ENCODE data around the gene HDLBP. TPM values are rescaled to one million over a fixed set of nuclear protein-coding genes. Genes with fewer than 3 reads are reported as not detected.

HDLBP gene
- total RNA-seq, 2 experiments from 2014 or later, result 259 to 348 TPM

GRCh38 chr2:241224018-241224850 is 91.2 kb downstream of the HDLBP start:
- POLR2A ChIA-PET, result interaction anchor here (0.6 kb wide), 1 partner anchor 43 kb away, joined by 3 read pairs; no protein-coding TSS in a partner anchor
- no peaks in the 10 kb centered on the region for H3K27me3 Mint-ChIP-seq

DNA sequence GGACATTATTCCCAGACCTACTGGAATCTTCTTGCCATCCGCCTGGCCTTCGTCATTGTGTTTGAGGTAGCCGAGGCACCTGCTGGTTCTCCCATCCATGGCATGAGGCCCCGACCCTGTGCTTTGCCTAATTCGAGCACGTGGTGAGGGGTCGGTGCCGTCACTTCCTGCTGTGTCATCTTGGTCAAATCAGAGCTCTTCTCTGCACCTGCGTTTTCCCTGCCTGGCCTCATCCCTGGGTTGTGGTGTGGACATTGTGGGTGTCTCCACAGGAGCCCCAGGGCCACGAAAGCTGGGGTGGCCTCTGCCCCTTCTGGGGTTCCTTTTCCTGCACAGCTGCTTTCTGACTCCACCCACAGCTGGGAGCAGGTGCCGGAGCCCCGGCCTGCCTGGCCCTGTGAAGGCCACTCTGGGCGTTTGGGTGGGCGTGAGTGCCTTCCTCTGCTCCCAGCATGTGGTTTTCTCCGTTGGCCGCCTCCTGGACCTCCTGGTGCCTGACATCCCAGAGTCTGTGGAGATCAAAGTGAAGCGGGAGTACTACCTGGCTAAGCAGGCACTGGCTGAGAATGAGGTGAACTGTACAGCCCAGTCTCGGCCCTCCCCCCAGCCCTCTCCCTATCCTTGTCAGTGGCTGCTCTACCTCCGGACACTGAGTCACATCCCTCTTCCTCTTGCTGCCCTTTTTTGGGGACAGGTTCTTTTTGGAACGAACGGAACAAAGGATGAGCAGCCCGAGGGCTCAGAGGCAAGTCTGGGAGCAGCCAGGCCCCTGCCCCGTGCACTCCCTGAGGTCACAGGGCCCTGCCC is 92.1 kb downstream of the HDLBP start:
- ATAC-seq, result no peak
- Mint-ChIP-seq H3K36me3 (ENCODE audit: low read depth) (peaks cover 18% of the 10 kb centered on the region), H3K27ac (no peak overlapping the region), H3K27me3 (peaks cover 1% of the 10 kb centered on the region), H3K9me3 (ENCODE audit: low read depth) (no peaks in the 10 kb centered on the region), H3K4me1 (peaks cover 12% of the 10 kb centered on the region), H3K4me3 (no peak overlapping the region)
- ChIA-PET POLR2A (no interaction called here), CTCF (interaction anchor here (0.6 to 1.3 kb wide), 2 partner anchors 16 to 73 kb away, joined by 3 to 4 read pairs; partner anchors contain the start of gene PPP1R7)
- intact Hi-C loops (cut with DNase I, micrococcal nuclease), result no loop called here
- peak; percentile 43 for DNase-seq

More at GRCh38 chr2:241224018-241224850, 91.2 kb downstream of the HDLBP start:
- DNase-seq (no peak), ATAC-seq (no peak)
- Mint-ChIP-seq H3K27ac (no peak overlapping the region), H3K4me1 (peaks cover 3% of the 10 kb centered on the region), H3K4me3 (no peak overlapping the region), H3K9me3 (ENCODE audit: low read depth) (no peaks in the 10 kb centered on the region), H3K36me3 (ENCODE audit: low read depth) (peaks cover 22% of the 10 kb centered on the region)
- CTCF ChIA-PET, result interaction anchor here (1.3 kb wide), 1 partner anchor 74 kb away, joined by 3 read pairs; the partner anchor contains the start of gene PPP1R7
- intact Hi-C loops (cut with DNase I, micrococcal nuclease), result no loop called here

- Mint-ChIP-seq H3K27me3 (peaks cover 2% of the 10 kb centered on the region), H3K4me3 (peak overlapping the region; percentile 77), H3K27ac (no peak overlapping the region), H3K9me3 (ENCODE audit: low read depth) (no peaks in the 10 kb centered on the region), H3K4me1 (peaks cover 12% of the 10 kb centered on the region), H3K36me3 (ENCODE audit: low read depth) (no peaks in the 10 kb centered on the region)
- no peak for DNase-seq
- ChIA-PET CTCF (no interaction called here), POLR2A (no interaction called here)
- intact Hi-C loops (cut with DNase I, micrococcal nuclease), result loop anchor here in 1 of 2 experiments (2.0 to 10.0 kb wide), 7 partner anchors 69 to 665 kb away; partner anchors contain the start of genes DUSP28, MTERF4 and PPP1R7
- no peak for ATAC-seq
These were observed 95.6 kb downstream of the HDLBP start for GRCh38 chr2:241219856-241220356.

DNA sequence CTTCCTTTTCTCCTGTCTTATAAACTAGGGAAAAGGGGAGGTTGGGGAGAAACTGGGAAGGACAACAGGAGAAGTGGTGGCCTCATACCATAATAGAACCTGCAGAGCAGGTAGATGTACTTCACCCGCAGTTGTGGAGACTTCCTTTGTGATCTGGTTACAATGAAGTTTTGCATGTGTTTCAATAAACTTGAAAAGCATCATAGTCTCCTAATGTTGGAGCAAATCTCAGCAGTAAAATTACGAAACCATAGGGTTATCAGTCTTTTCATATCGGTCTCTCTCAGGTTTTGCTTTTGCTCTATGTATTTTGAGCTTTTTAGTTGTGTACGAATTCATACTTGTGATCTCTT is 96.5 kb downstream of the HDLBP start:
- Mint-ChIP-seq H3K4me1 (peaks cover 12% of the 10 kb centered on the region), H3K27me3 (peaks cover 2% of the 10 kb centered on the region), H3K36me3 (ENCODE audit: low read depth) (no peaks in the 10 kb centered on the region), H3K27ac (no peak overlapping the region), H3K4me3 (peak overlapping the region; percentile 77), H3K9me3 (ENCODE audit: low read depth) (no peaks in the 10 kb centered on the region)
- intact Hi-C loops (cut with DNase I, micrococcal nuclease), result loop anchor here in 1 of 2 experiments (2.0 to 10.0 kb wide), 7 partner anchors 68 to 666 kb away; partner anchors contain the start of genes DUSP28, MTERF4 and PPP1R7
- CTCF ChIA-PET, result interaction anchor here (0.8 to 1.3 kb wide), 5 partner anchors 15 to 653 kb away, joined by 3 to 4 read pairs (median 3); partner anchors contain the start of gene PASK
- no peak for DNase-seq
- POLR2A ChIA-PET, result no interaction called here
- ATAC-seq, result no peak

- peak; percentile 50 for ATAC-seq
- ChIA-PET POLR2A (no interaction called here), CTCF (interaction anchor here (0.8 to 1.3 kb wide), 5 partner anchors 16 to 652 kb away, joined by 3 to 4 read pairs (median 3); partner anchors contain the start of gene PASK)
- H3K27me3 Mint-ChIP-seq, result peaks cover 2% of the 10 kb centered on the region
- H3K4me1 Mint-ChIP-seq, result peaks cover 12% of the 10 kb centered on the region
- no peaks in the 10 kb centered on the region for H3K9me3 Mint-ChIP-seq (ENCODE audit: low read depth)
- peak overlapping the region; percentile 70 for H3K27ac Mint-ChIP-seq
- peak overlapping the region; percentile 77 for H3K4me3 Mint-ChIP-seq
- H3K36me3 Mint-ChIP-seq (ENCODE audit: low read depth), result no peaks in the 10 kb centered on the region
- DNase-seq, result peak; percentile 68
- intact Hi-C loops (cut with DNase I, micrococcal nuclease), result loop anchor here in 1 of 2 experiments (1.0 to 10.0 kb wide), 8 partner anchors 68 to 666 kb away; partner anchors contain the start of genes DUSP28, HDLBP, MTERF4 and PPP1R7
These were observed 97.1 kb downstream of the HDLBP start for GRCh38 chr2:241218131-241219029.

GRCh38 chr2:241217320-241218031 is 98.0 kb downstream of the HDLBP start:
- Mint-ChIP-seq H3K36me3 (ENCODE audit: low read depth) (no peaks in the 10 kb centered on the region), H3K4me1 (peaks cover 9% of the 10 kb centered on the region), H3K4me3 (peak overlapping the region; percentile 56), H3K27me3 (peaks cover 2% of the 10 kb centered on the region), H3K9me3 (ENCODE audit: low read depth) (no peaks in the 10 kb centered on the region), H3K27ac (no peak overlapping the region)
- ChIA-PET POLR2A (no interaction called here), CTCF (interaction anchor here (0.8 kb wide), 1 partner anchor 114 kb away, joined by 3 read pairs; no protein-coding TSS in a partner anchor)
- intact Hi-C loops (cut with DNase I, micrococcal nuclease), result loop anchor here in 1 of 2 experiments (1.0 to 10.0 kb wide), 9 partner anchors 67 to 667 kb away; partner anchors contain the start of genes DUSP28, HDLBP, MTERF4 and PPP1R7
- peak; percentile 60 for DNase-seq
- ATAC-seq, result peak; percentile 37

DNA sequence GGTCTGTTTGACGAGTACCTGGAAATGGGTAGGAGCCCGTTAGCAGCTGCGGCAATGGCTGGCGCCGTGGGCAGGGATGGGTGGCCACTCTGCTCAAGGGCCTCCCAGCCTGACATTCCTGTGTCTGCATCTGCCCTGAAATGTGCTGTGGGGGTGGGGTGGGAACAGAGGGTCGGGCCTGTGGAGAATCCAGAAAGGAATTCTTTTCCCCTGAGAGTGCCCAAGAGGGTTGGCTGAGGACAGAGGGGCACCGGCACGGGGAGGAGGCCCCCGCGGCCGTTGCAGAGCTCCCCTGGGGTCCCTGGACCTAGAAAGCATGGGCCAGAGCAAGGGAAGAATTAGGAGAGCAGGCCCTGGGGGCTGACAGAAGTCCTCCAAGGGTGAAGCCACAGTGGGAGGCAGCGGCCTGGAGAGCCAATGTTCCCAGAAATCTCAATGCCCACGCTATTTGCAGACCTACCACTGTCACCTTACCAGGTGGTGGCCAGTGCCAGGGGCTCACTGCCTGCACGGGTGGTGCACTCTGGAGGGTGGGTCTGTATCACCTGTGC is 99.2 kb downstream of the HDLBP start:
- H3K27ac Mint-ChIP-seq, result no peak overlapping the region
- no peak for DNase-seq
- no peak for ATAC-seq
- no peaks in the 10 kb centered on the region for H3K9me3 Mint-ChIP-seq (ENCODE audit: low read depth)
- no peaks in the 10 kb centered on the region for H3K36me3 Mint-ChIP-seq (ENCODE audit: low read depth)
- H3K4me3 Mint-ChIP-seq, result peak overlapping the region; percentile 56
- peaks cover 9% of the 10 kb centered on the region for H3K4me1 Mint-ChIP-seq
- intact Hi-C loops (cut with DNase I, micrococcal nuclease), result loop anchor here in 1 of 2 experiments (5.0 to 10.0 kb wide), 4 partner anchors 139 to 669 kb away; no protein-coding TSS in a partner anchor
- ChIA-PET POLR2A (no interaction called here), CTCF (interaction anchor here (0.8 kb wide), 1 partner anchor 113 kb away, joined by 3 read pairs; no protein-coding TSS in a partner anchor)
- peaks cover 2% of the 10 kb centered on the region for H3K27me3 Mint-ChIP-seq

DNA sequence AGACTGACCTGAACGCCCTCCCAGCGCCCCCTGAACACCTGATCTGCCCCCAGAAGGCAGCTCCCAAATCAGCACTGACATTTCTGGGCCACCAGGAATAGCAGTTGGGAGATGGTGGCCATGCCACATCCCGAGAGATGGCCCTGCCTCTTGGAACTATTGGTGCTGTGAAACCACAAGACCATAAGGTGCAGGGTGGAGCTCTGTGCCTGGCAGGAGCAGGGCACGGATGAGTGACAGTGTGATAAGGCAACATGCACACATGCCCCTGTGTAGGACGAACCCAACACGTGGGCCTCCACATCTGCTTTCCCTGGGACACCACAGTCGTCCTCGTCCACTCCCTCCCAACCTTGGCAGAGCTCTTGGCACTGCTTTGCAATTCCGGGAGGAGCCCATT is 100.1 kb downstream of the HDLBP start:
- CTCF ChIA-PET, result no interaction called here
- intact Hi-C loops (cut with DNase I, micrococcal nuclease), result loop anchor here in 1 of 2 experiments (5.0 to 10.0 kb wide), 4 partner anchors 138 to 669 kb away; no protein-coding TSS in a partner anchor
- no peak overlapping the region for H3K4me3 Mint-ChIP-seq
- POLR2A ChIA-PET, result no interaction called here
- no peak overlapping the region for H3K27ac Mint-ChIP-seq
- no peak for DNase-seq
- peaks cover 2% of the 10 kb centered on the region for H3K27me3 Mint-ChIP-seq
- H3K4me1 Mint-ChIP-seq, result peaks cover 9% of the 10 kb centered on the region
- H3K36me3 Mint-ChIP-seq (ENCODE audit: low read depth), result no peaks in the 10 kb centered on the region
- H3K9me3 Mint-ChIP-seq (ENCODE audit: low read depth), result no peaks in the 10 kb centered on the region
- ATAC-seq, result no peak

DNA sequence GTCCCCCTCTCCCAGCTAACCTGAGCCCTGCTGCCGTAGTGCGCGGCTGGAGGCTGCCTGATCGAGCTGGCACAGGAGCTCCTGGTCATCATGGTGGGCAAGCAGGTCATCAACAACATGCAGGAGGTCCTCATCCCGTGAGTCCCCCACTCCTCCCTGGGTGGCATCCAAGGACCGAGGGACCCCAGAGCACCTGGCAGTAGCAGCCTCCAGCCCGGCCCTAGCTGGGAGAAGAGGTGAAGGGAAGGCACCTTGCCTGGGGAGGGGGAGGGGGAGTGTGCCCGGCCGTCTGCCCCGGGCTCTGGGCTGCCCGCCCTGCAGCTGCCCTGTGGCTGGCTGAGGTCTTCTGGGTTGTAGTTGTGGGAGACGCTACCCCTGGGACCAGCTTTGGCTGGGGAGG is 100.7 kb downstream of the HDLBP start:
- no peak overlapping the region for H3K4me3 Mint-ChIP-seq
- peaks cover 9% of the 10 kb centered on the region for H3K4me1 Mint-ChIP-seq
- H3K9me3 Mint-ChIP-seq (ENCODE audit: low read depth), result no peaks in the 10 kb centered on the region
- ATAC-seq, result no peak
- no peaks in the 10 kb centered on the region for H3K36me3 Mint-ChIP-seq (ENCODE audit: low read depth)
- CTCF ChIA-PET, result interaction anchor here (0.7 kb wide), 1 partner anchor 441 kb away, joined by 3 read pairs; no protein-coding TSS in a partner anchor
- POLR2A ChIA-PET, result no interaction called here
- no peak overlapping the region for H3K27ac Mint-ChIP-seq
- peaks cover 2% of the 10 kb centered on the region for H3K27me3 Mint-ChIP-seq
- no peak for DNase-seq
- intact Hi-C loops (cut with DNase I, micrococcal nuclease), result loop anchor here in 1 of 2 experiments (5.0 to 10.0 kb wide), 4 partner anchors 137 to 670 kb away; no protein-coding TSS in a partner anchor
